NCI-H524 treated with DMSO at 0.1 percent for 48 hours (cell line): ENCODE results near the gene NPIPA1.
"Not testable (repeated sequence)": the region's sequence is repeated elsewhere in the genome, so short reads cannot be mapped to it uniquely, and the experiment has no call there.

Source experiments
- DNase-seq: peaks from one replicate; lab custom pipeline; 2025; lab: John Stamatoyannopoulos, UW

Gene NPIPA1

DNA sequence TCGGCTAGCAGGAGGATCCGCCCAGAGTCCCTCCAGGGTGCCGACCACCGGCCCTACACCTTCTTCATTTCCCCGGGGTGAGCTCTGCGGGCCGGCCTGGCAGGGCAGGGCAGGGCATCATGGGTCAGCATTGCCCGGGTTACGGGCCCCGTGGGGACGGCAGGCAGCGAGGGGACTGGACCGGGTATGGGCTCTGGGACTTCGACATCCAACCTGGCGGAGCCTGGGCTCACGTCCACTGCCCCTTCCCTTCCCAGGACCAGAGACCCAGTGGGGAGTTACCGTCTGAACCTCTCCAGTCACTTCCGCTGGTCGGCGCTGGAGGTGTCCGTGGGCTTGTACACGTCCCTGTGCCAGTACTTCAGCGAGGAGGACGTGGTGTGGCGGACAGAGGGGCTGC, 7.0 kb upstream of the NPIPA1 start:
- not testable (repeated sequence) for DNase-seq

DNA sequence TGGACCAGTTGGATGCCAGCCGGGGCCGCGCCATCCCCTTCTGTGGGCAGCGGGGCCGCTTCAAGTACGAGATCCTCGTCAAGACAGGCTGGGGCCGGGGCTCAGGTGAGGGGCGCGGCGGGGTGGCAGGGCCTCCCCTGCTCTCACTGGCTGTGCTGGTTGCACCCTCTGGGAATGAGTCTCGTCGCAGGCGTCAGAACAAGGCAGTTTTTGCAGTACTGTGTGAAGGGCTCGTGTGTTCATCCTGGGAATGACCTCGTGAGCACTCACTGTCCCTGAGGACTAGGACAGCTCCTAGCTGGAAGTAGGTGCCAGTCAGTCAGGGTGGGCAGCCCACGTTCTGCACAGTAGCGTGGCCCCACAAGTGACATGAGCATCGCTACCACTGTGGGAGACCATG, 6.3 kb upstream of the NPIPA1 start:
- DNase-seq, result not testable (repeated sequence)

- not testable (repeated sequence) for DNase-seq
These were observed 4.5 kb upstream of the NPIPA1 start for GRCh38 chr16:14932581-14933375.

- not testable (repeated sequence) for DNase-seq
These were observed 751 bp downstream of the NPIPA1 start for GRCh38 chr16:14937994-14938393.

- not testable (repeated sequence) for DNase-seq
These were observed 5.4 kb downstream of the NPIPA1 start for GRCh38 chr16:14942686-14943085.

DNA sequence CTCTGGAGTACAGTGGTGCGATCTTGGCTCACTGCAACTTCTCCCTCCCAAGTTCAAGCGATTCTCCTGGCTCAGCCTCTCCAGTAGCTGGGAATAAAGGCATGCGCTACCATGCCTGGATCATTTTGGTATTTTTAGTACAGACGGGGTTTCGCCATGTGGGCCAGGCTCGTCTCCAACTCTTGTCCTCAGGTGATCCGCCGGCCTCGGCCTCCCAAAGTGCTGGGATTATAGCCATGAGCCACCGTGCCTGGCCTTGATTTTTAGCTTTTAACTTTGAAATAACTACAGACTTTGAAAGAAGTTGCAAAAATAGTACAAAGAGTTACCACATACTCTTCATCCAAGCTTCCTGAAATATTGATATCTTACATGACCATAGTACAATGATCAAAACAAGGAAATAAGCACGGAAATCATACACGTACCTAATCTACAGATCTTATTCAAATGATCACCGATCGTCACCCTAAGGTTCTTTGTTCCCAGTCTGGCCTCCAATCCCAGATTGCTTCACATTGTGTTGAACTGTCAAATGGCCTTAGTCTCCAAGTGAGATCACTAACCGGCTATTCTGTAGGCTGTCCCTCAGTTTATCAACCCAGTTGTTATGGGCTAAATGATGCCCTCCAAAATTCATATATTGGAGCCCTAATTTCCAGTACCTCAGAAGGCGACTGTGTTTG, 18.4 kb downstream of the NPIPA1 start:
- DNase-seq, result no peak

GRCh38 chr16:14957576-14958322, 20.5 kb downstream of the NPIPA1 start:
- no peak for DNase-seq

DNA sequence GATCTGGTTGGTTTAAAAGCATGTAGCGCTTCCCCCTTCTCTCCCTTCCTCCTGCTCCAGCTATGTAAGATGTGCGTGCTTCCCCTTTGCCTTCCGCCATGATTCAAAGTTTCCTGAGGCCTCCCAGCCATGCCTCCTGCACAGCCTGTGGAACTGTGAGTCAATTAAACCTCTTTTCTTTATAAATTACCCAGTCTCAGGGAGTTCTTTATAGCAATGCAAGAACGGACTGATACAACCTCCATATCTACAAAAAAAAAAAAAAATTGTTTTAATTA, 21.0 kb downstream of the NPIPA1 start:
- DNase-seq, result no peak

GRCh38 chr16:14958970-14959369, 21.7 kb downstream of the NPIPA1 start:
- no peak for DNase-seq

DNA sequence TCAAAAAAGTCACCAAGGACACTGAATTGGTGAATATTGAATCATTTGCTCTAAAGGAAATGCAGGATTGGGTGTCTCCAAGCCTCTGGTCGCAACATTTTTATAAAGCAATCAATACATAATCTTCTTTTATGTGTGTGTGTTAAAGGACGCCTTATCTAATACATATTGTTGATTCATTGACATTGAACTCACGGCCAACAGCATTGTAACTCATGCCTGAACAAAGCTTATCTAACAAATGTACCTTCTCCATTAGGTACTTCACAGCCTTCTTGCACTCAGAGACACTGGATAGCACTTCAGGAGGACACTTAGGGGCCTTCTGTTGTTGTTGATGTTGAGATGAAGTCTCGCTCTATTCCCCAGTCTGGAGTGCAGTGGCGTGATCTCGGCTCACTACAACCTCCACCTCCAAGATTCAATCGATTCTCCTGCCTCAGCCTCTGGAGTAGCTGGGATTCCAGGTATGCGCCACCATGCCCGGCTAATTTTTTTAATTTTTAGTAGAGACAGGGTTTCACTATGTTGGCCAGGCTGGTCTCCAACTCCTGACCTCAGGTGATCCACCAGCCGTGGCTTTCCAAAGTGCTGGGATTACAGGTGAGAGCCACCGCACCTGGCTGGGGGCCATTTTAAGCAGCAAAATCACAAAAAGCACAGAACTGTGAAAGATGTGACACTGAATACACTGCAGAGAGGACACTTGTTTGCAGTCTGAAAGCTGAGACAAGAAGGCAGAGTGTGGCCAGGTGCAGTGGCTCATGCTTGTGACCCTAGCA, 24.4 kb downstream of the NPIPA1 start:
- DNase-seq, result no peak

DNA sequence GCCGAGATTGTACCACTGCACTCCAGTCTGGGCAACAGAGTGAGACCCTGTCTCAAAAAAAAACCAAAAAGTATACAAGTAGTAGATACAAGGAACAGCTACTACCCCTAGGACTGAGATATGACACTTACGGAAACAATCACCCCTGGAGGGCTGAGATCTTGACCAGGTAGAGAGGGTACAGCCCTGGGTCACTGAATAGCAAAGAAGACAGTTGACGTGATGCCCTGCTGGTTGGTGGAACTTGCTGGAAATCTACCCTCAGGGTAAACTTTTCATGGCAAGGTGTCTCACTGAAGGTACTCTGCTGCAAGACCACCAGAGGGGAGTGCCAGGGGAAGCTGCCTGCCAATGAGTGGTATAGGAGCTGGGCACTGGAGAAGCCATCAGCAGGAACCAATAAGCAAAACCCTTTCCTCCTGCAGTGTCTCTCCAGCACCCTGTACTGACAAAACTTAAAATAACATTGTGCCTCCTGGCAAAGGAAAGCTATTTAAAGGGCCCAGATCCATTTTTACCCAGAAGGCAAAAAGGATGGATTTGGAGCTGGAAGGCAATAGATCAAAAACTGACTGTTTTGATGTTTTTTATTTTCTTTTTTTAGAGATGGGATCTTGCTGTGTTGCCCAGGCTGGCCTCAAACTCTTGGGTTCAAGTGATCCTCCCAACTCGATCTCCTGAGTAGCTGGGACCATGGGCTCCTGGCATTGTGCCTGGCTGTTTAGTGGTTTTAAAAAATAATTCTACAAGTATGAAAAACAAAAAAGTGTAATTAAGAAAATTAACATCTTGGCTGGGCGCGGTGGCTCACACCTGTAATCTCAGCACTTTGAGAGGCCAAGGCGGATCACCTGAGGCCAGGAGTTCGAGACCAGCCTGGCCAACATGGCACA, 26.3 kb downstream of the NPIPA1 start:
- DNase-seq, result no peak

GRCh38 chr16:14965328-14965727, 28.1 kb downstream of the NPIPA1 start:
- no peak for DNase-seq

DNA sequence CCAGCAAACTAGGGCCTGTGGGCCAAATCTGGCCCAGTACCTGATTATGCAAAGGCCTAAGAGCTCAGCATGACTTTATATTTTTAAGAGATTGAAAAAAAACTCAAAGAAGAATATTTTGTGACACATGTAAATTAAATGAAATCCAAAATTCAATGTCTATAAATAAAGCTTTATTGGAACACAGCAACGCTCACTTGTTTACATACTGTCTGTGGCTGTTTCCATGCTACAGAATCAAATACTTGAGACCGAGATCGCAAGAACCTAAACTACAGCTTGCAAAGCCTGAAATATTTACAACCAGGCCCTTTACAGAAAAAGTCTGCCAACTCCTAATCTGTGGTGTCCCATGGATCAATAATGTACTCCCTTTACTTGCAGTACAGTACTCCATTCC, 32.6 kb downstream of the NPIPA1 start:
- not testable (repeated sequence) for DNase-seq

- not testable (repeated sequence) for DNase-seq
These were observed 34.5 kb downstream of the NPIPA1 start for GRCh38 chr16:14971621-14972228.

- not testable (repeated sequence) for DNase-seq
These were observed 36.6 kb downstream of the NPIPA1 start for GRCh38 chr16:14973785-14974322.

DNA sequence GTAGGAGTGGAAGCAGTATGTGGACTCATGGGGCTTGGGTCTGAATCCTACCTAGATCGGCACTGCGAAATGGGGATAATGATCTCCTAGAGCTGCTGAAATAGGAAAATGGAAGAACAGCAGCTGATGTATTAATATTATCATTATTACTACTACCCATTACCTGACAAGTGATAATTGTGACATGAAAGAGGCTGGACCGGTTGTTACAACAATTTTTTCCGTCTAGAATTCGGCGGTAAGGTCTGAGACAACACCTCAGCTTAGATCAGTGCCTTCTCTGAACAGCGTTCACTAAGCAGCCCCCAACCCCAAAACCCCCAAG, 37.0 kb downstream of the NPIPA1 start:
- DNase-seq, result not testable (repeated sequence)

DNA sequence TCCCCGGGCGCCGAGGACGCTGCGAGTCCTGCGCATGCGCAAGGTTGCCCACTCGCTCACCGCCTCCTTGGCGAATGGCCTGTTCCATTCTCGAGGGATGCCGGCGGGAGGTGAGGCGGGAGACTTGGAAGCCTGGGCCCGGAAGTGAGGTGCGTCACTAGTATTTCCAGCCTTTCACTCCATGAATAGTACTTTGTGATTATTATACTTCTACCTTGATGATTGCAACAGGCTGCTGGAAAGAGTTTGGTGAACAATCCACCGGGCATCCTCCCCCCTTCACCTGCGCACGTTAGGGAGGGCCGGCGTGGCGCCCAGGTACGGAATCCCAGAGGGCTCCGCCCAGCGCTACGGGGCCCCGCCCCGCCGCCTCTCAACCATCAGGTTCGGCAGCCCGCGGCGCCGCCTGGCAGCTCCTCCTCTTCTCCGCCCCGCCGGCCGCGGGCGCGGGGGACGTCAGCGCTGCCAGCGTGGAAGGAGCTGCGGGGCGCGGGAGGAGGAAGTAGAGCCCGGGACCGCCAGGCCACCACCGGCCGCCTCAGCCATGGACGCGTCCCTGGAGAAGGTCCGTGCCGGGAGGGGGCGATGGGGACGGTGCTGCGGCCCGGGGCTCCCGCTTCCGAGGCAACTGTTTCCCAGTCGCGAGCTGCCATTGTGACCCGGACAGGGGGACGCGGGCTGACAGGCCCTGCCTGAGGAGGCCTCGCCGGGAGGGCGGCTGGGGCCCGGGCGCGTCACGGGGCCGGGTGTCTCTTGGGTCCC, 37.6 kb downstream of the NPIPA1 start, which contains the start of gene PDXDC1:
TSS of gene PDXDC1 (plus strand) at position 371 of the 762 bp plus-strand sequence. CDS start at position 545, 174 bp downstream.
- DNase-seq, result peak; percentile 85

- DNase-seq, result not testable (repeated sequence)
These were observed 38.4 kb downstream of the NPIPA1 start for GRCh38 chr16:14975418-14976194.
